IgD-negative memory B cell (primary cell): Measurements from ENCODE around the gene TRPM3. TPM values are rescaled to one million over a fixed set of nuclear protein-coding genes. Genes with fewer than 3 reads are reported as not detected.

Source experiments
- H3K27ac Mint-ChIP-seq, 3 donors: one replicate each; pipeline ENCODE4 v1.8.0; 2020 to 2022; ENCODE audit warnings: mild to moderate bottlenecking in 3 of 3, mixed read lengths in 3 of 3, moderate library complexity in 1 of 3
- H3K27me3 Mint-ChIP-seq: one replicate; pipeline ENCODE4 v1.8.0; 2021; ENCODE audit warnings: mixed read lengths
- H3K36me3 Mint-ChIP-seq: one replicate; pipeline ENCODE4 v1.8.0; 2020; ENCODE audit warnings: mild to moderate bottlenecking, mixed read lengths
- H3K4me1 Mint-ChIP-seq, 3 donors: one replicate each; pipeline ENCODE4 v1.8.0; 2020 to 2022; ENCODE audit warnings: mixed read lengths in 3 of 3, mild to moderate bottlenecking in 1 of 3
- H3K4me3 Mint-ChIP-seq, 4 donors: one replicate each; pipeline ENCODE4 v1.8.0; 2020 to 2022; ENCODE audit warnings: mild to moderate bottlenecking in 4 of 4, mixed read lengths in 4 of 4, moderate library complexity in 3 of 4
- H3K9me3 Mint-ChIP-seq, 3 donors: one replicate each; pipeline ENCODE4 v1.8.0; 2020 to 2021; ENCODE audit warnings: mixed read lengths in 3 of 3, mild to moderate bottlenecking in 1 of 3
- polyA plus RNA-seq: library from polyadenylated mRNA; unstranded; fragments of 300-500 nt; fragmentation: Illumina TruSeq; gene quantifications from one replicate; pipeline ENCODE4 v1.2.3, GENCODE V29; 2021

The TRPM3 gene
- polyA plus RNA-seq, 1 donor from 2014 or later = not detected

DNA sequence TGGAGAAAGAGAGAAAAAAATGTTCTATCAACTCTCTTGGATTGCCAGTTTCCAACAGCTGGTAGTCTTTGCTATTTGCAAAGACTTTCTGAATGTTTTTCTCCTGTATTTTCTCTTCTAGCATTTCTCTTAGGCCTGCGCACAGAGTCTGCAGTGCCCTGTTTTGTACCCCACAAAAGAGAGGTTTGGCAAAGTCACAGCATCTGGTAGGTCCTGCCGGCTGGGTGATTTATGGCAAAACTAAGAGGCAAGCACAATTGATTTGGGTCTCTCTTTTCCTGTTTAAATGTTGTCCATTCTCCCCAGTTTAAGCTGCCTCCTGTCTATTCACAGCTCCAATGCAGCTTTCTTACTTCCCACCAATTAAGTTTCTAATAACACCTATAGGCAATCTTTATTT is 193.9 kb downstream of the TRPM3 start:
- H3K4me3 Mint-ChIP-seq = no peak overlapping the region
- H3K9me3 Mint-ChIP-seq = no peaks in the 10 kb centered on the region
- no peaks in the 10 kb centered on the region for H3K36me3 Mint-ChIP-seq
- peaks cover 3% of the 10 kb centered on the region for H3K27me3 Mint-ChIP-seq
- no peaks in the 10 kb centered on the region for H3K4me1 Mint-ChIP-seq
- H3K27ac Mint-ChIP-seq = no peak overlapping the region

DNA sequence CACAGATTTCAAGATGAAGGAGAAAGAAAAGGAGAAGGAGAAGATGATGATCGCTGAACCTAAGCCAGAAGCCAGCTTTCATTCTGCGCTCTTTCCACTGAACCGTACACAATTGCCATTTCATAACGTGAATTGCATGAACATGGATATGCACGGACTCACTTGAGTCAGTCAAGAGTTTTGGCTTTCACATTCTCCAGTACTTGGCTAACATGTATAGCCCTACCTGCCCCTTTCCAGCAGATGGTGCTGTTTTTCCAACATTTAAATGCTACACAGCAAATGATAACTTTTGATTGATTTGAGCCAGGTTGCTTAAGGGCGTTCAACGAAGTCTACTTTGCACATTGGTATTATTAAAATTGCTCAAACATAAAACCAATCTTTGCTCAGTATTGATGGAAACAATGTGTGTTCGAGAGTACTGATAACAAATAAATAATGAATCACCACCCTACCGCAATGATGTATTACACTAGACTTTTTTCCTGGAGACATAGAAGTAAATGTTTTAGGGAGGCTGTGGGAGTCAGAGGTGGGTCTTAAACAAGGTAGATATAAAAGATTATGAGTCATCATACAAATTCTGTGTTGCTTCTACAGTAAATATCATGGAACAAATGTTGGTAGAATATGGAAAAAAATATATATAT is 196.4 kb downstream of the TRPM3 start:
- Mint-ChIP-seq H3K27me3 (peaks cover 3% of the 10 kb centered on the region), H3K36me3 (no peaks in the 10 kb centered on the region), H3K4me1 (no peaks in the 10 kb centered on the region), H3K27ac (no peak overlapping the region), H3K9me3 (no peaks in the 10 kb centered on the region), H3K4me3 (no peak overlapping the region)

DNA sequence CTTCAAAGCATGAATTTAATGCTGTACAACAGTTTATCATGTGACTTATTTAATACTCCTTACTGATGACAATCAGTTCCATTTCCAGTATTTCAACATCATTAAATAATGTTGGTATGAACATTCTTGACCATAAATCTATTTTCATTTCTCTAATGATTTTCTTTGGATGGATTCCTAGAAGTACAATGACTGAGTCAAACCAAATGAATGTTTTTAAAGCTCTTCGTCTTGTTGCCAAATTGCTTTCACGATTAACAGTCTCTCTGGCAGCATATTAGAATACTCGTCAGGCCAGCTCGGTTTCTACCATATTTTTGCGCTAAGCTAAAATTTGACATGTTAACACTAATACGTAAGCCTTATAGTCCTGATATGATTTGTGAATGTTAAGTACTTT is 197.0 kb downstream of the TRPM3 start:
- Mint-ChIP-seq H3K27ac (no peak overlapping the region), H3K4me1 (no peaks in the 10 kb centered on the region), H3K4me3 (no peak overlapping the region), H3K36me3 (peaks cover 1% of the 10 kb centered on the region), H3K9me3 (no peaks in the 10 kb centered on the region), H3K27me3 (peaks cover 3% of the 10 kb centered on the region)

DNA sequence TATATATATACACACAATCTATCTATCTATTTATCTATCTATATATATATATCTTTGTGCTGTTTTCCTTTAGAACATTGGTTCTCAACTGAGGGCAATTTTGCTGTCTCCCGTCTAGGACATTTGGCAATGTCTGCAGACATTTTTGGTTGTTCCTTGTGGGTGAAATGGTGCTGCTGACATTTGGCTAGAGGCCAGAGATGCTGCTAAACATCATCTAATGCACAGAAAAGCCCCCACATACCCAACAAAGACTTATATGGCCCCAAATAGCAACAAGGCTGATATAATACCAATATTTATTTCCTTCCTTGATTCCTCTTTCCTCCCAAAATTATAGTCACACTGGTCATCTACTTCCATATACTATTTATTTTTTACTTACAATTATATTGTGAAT is 197.5 kb downstream of the TRPM3 start:
- H3K27me3 Mint-ChIP-seq = peaks cover 4% of the 10 kb centered on the region
- H3K27ac Mint-ChIP-seq = no peak overlapping the region
- H3K36me3 Mint-ChIP-seq = peaks cover 1% of the 10 kb centered on the region
- H3K4me1 Mint-ChIP-seq = no peaks in the 10 kb centered on the region
- no peak overlapping the region for H3K4me3 Mint-ChIP-seq
- no peaks in the 10 kb centered on the region for H3K9me3 Mint-ChIP-seq

DNA sequence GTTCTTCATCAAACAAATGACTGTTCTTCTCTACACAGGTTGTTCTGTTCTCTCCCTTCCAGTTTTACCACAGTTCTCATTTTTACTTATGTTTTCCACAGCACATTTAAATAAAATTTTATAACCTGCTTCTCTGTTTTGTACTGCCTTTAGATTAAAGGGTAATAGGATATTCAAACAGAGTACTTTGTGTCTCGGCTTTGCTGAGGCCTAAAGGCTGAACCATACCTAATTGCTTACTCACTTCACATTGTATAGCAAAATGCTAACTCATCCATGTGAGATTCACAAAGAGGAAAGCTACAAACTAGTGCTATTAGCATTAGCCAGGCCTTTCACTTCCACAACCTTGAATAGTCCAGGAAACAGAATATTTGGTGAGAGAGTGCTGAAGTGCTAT is 200.3 kb downstream of the TRPM3 start:
- Mint-ChIP-seq H3K36me3 (peaks cover 1% of the 10 kb centered on the region), H3K4me3 (no peak overlapping the region), H3K27ac (no peak overlapping the region), H3K4me1 (no peaks in the 10 kb centered on the region), H3K27me3 (peaks cover 2% of the 10 kb centered on the region), H3K9me3 (peaks cover 0 to 3% (median 0%) of the 10 kb centered on the region in 3 donors)

DNA sequence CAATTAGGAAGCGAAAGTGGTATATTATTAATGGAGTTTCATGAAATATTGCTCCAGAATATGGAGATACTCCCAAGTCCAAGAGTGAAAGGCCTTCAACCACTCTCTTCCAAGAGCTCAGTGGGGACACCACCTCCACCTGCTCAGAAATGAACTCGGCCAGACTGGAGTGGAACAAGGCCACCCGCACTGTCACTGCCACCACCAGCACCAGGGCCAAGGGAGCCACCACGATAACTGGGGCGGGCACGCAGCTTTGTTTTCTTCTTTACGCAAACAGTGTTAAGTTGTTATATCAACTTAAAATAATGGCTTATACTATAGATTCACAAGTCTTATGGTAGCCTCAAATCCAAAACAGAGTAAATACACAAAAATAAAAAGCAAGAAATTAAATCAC is 204.1 kb downstream of the TRPM3 start:
- Mint-ChIP-seq H3K9me3 (peaks cover 0 to 3% (median 0%) of the 10 kb centered on the region in 3 donors), H3K27me3 (peaks cover 1% of the 10 kb centered on the region), H3K27ac (no peak overlapping the region), H3K4me3 (no peak overlapping the region), H3K4me1 (no peaks in the 10 kb centered on the region), H3K36me3 (peaks cover 1% of the 10 kb centered on the region)

DNA sequence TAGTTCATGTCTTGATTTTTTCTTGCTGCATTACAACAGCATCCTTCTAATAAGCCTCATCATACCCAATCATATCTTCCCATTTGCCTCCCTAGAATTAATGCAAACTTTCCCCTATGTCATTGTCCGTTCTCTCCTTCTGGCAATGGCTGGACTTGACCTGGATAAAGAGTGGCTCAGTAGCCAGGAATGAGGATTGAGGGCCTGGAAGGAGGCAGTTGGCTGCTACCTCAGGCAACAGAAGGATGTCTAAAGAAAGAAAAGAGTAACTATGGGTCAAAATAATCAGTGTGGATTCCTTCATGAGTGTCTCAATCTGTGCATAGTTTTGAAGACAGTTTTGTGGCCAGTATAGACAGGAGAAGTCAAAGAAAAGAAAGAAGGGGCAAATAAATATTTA is 209.6 kb downstream of the TRPM3 start:
- no peaks in the 10 kb centered on the region for H3K4me1 Mint-ChIP-seq
- no peaks in the 10 kb centered on the region for H3K27me3 Mint-ChIP-seq

DNA sequence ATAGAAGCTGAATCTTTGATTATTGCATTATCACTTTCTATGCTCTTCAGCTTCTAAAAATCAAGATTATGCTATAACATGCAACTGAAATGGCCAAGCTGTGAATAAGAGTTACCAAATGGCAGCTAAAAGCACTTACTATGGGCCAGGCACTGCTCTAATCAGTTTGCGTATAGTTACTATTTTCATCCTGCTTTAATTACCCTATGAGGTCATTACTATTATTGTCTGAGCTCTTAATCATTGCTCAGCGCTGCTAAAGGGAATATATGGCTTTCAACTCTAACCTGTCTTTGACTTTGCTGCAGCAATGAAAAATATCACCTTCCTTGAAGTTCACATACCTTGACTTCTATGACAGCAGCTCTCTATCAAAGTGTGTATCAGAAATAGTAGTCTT is 210.8 kb downstream of the TRPM3 start:
- Mint-ChIP-seq H3K36me3 (no peaks in the 10 kb centered on the region), H3K27ac (no peak overlapping the region), H3K9me3 (peaks cover 0 to 9% (median 2%) of the 10 kb centered on the region in 3 donors), H3K4me1 (no peaks in the 10 kb centered on the region), H3K27me3 (no peaks in the 10 kb centered on the region), H3K4me3 (no peak overlapping the region)

More for the DNA sequence above, 209.6 kb downstream of the TRPM3 start:
- no peaks in the 10 kb centered on the region for H3K36me3 Mint-ChIP-seq
- no peak overlapping the region for H3K4me3 Mint-ChIP-seq
- H3K9me3 Mint-ChIP-seq = peaks cover 0 to 9% (median 3%) of the 10 kb centered on the region in 3 donors
- H3K27ac Mint-ChIP-seq = no peak overlapping the region

DNA sequence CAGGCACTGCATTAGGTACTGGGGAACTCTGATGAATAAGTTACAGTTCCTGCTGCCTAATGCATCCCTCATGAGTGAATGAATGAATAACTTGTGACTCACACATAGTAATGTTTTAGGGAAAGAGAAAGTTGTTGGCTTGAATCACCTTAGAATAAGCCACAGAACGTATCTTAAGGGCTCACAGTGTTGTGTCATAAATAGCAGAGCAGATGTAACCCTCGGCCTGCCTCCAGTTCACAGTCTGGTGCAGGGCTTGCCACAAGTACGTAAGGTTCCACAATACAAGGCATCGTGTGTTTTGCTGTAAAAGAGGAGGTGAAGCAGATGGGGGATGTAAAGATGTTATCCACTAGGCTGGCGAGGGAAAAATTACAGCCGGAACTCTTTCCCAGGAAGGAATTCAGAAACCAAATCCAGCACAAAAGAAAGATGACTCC is 218.7 kb downstream of the TRPM3 start:
- Mint-ChIP-seq H3K9me3 (peaks cover 0 to 2% (median 0%) of the 10 kb centered on the region in 3 donors), H3K4me1 (no peaks in the 10 kb centered on the region), H3K36me3 (peaks cover 2% of the 10 kb centered on the region)

DNA sequence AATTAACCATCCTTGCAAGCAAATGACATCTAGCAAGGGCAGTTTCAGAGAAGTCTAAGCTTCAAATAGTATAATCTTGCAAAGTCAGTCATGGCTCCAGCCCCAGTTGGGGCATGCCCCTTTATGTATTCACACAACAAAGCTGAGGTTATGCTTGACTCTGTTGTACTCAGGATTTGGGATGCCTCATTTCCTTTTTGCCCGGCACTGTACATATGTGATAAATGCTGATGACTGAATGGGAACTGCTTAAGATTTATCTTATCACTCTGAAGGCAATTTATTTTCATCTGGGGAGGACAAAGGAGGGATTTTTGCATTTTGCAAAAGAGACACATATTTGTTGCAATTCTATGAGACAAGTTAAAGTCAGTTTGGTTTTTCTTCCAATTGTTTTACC is 219.2 kb downstream of the TRPM3 start:
- H3K36me3 Mint-ChIP-seq = peaks cover 2% of the 10 kb centered on the region
- no peaks in the 10 kb centered on the region for H3K27me3 Mint-ChIP-seq
- no peak overlapping the region for H3K27ac Mint-ChIP-seq
- H3K9me3 Mint-ChIP-seq = no peaks in the 10 kb centered on the region
- H3K4me1 Mint-ChIP-seq = no peaks in the 10 kb centered on the region
- H3K4me3 Mint-ChIP-seq = no peak overlapping the region

More for the DNA sequence above, 218.7 kb downstream of the TRPM3 start:
- Mint-ChIP-seq H3K27me3 (no peaks in the 10 kb centered on the region), H3K27ac (no peak overlapping the region), H3K4me3 (no peak overlapping the region)

DNA sequence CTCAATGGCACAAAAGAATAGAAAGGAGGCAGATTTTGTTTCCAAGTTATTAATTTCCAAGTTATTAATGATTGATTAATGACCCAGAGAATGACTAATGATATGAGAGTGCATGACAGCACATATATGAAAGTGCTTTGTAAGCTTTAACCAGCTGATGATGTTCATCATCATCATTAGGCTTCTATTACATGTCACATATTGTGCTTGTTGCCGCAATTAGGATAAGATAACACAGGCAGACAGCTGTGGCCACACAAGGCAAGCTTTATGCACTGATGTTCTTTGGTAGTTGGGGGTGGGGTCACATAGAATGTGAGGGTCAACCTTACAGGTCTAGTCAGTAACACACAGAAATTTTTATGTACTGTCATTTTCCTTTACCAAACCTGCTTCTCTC is 219.7 kb downstream of the TRPM3 start:
- Mint-ChIP-seq H3K4me1 (no peaks in the 10 kb centered on the region), H3K27me3 (no peaks in the 10 kb centered on the region), H3K27ac (no peak overlapping the region), H3K4me3 (no peak overlapping the region), H3K36me3 (peaks cover 2% of the 10 kb centered on the region), H3K9me3 (no peaks in the 10 kb centered on the region)

DNA sequence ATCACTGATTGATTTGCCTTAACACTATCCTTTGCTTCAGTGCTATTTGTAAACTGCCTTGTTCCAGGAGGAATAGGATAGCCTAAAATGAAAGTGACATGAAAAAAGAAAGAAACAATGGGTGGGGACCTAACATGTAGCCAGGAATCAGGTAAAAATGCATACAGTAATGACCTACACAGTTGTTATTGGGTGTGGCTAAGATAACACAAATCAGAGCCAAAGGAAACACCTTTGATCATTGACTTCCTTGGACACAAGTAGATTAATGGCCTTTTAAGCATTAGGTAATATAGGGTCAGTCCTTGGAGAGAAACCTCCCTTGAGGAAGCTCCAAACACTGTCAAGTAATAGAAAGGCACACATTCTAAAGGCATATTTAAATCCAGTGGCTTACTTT is 220.4 kb downstream of the TRPM3 start:
- Mint-ChIP-seq H3K36me3 (peaks cover 2% of the 10 kb centered on the region), H3K4me3 (no peak overlapping the region), H3K9me3 (no peaks in the 10 kb centered on the region), H3K4me1 (no peaks in the 10 kb centered on the region), H3K27me3 (no peaks in the 10 kb centered on the region), H3K27ac (no peak overlapping the region)

DNA sequence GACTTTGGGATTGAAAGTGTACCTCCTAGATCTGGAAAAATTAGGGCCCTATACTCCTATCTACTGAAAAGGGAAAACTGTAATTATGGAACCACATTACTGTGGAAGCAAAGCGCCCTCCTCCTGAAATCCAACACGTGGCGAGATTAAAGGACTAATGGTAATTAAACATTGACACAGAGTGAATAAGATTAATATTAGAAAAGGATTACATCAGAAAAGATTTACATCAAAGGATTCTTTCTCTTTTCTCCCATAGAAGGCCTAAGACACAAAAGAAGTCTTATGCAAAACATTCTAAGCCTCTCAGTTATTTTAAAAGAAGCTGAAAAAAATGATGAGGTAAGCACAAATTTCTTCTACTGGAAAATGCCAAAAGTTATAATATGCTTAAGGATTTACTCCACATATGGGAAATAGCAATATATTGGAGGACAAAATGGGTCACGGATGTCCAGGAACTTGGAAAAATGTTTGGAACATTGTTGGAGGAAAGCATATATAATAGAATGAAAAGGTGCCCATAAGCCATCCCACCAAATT is 227.8 kb downstream of the TRPM3 start:
- H3K36me3 Mint-ChIP-seq = no peaks in the 10 kb centered on the region
- H3K4me3 Mint-ChIP-seq = no peak overlapping the region
- no peak overlapping the region for H3K27ac Mint-ChIP-seq
- H3K9me3 Mint-ChIP-seq = peaks cover 0 to under 1% (median 0%) of the 10 kb centered on the region in 3 donors
- H3K4me1 Mint-ChIP-seq = no peaks in the 10 kb centered on the region
- H3K27me3 Mint-ChIP-seq = no peaks in the 10 kb centered on the region

DNA sequence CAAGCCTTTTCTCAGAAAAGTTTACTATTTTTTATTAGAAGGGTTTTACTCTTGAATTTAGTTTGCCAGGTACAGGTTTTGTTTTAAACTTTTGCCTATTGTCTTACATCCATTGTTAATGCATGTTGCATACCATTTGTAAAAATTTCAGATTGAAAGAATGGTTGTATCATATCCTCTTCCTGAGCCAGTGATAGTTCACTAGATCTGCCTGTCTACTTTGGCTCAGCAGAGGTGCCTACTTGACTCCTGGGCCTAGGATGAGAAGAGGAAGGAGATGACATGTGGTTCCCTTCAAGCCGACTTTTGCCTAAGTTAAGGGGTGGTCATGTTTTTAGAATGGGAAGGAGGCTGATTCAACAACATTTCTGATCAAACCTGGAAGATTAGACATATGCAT is 232.9 kb downstream of the TRPM3 start:
- Mint-ChIP-seq H3K4me1 (no peaks in the 10 kb centered on the region), H3K27ac (no peak overlapping the region), H3K4me3 (no peak overlapping the region), H3K36me3 (no peaks in the 10 kb centered on the region), H3K9me3 (peaks cover 0 to 2% (median 0%) of the 10 kb centered on the region in 3 donors), H3K27me3 (peaks cover 3% of the 10 kb centered on the region)

DNA sequence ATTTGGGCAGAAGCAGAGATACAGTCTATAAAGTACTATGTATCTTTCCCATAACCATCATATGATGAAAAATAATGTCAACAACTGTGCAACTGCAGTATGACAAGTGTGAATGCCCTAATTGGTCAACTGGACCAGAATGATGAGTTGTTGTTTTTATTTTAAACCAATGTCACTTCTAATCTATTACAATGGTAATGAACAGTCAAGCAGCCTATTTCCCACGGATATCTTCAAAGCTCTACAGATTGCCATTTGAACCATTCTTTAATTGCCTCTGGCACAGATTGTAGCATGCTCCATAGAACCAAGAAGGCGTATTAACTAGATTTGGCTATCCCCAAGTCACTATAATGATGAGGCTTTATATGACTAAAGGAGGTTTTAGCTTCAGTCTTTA is 233.6 kb downstream of the TRPM3 start:
- no peak overlapping the region for H3K4me3 Mint-ChIP-seq
- H3K27me3 Mint-ChIP-seq = peaks cover 3% of the 10 kb centered on the region
- H3K27ac Mint-ChIP-seq = no peak overlapping the region
- H3K4me1 Mint-ChIP-seq = no peaks in the 10 kb centered on the region
- peaks cover 0 to 2% (median 0%) of the 10 kb centered on the region in 3 donors for H3K9me3 Mint-ChIP-seq
- H3K36me3 Mint-ChIP-seq = no peaks in the 10 kb centered on the region
